Measurements from ENCODE around the gene ZCCHC17. TPM values are rescaled to one million over a fixed set of nuclear protein-coding genes. Genes with fewer than 3 reads are reported as not detected.

The ZCCHC17 gene
- total RNA-seq, 1 experiment from 2014 or later, result 30.2 TPM

- Histone ChIP-seq H3K27ac (ENCODE audit: low read length) (no peak overlapping the region), H3K9me2 (replicated peaks; ENCODE audit: low read length) (no peaks in the 10 kb centered on the region), H2AFZ (ENCODE audit: low read length) (no peak overlapping the region), H3F3A (ENCODE audit: low read length, unreplicated experiment) (no peaks in the 10 kb centered on the region), H3K36me3 (ENCODE audit: low read depth, low read length) (peaks cover 27% of the 10 kb centered on the region), H3K4me1 (ENCODE audit: insufficient read depth, low read length) (peaks cover 9% of the 10 kb centered on the region; the same call in 1 of the 2 replicates), H3K79me2 (ENCODE audit: low read length) (peaks cover 17% of the 10 kb centered on the region), H3K27me3 (ENCODE audit: low read length) (no peaks in the 10 kb centered on the region), H3K4me3 (ENCODE audit: low read length) (no peak overlapping the region), H3K4me2 (ENCODE audit: low read length) (no peak overlapping the region), H3K9me3 (ENCODE audit: low read length) (no peaks in the 10 kb centered on the region), H3K9ac (ENCODE audit: low read length) (no peak overlapping the region), H4K20me1 (ENCODE audit: low read length) (no peaks in the 10 kb centered on the region)
- BruUV-seq (replicated peaks), result no TSS peak
- ChIA-PET POLR2A (ENCODE audit: unreplicated experiment) (no interaction called here), CTCF (no interaction called here)
- TF ChIP-seq EZH2 (IDR thresholded peaks at IDR 0.05; ENCODE audit: low read length, unreplicated experiment) (no peak), EZH2phosphoT487 (IDR thresholded peaks at IDR 0.05; ENCODE audit: borderline replicate concordance, low read length) (no peak)
- TF ChIP-seq, protein P1, sequence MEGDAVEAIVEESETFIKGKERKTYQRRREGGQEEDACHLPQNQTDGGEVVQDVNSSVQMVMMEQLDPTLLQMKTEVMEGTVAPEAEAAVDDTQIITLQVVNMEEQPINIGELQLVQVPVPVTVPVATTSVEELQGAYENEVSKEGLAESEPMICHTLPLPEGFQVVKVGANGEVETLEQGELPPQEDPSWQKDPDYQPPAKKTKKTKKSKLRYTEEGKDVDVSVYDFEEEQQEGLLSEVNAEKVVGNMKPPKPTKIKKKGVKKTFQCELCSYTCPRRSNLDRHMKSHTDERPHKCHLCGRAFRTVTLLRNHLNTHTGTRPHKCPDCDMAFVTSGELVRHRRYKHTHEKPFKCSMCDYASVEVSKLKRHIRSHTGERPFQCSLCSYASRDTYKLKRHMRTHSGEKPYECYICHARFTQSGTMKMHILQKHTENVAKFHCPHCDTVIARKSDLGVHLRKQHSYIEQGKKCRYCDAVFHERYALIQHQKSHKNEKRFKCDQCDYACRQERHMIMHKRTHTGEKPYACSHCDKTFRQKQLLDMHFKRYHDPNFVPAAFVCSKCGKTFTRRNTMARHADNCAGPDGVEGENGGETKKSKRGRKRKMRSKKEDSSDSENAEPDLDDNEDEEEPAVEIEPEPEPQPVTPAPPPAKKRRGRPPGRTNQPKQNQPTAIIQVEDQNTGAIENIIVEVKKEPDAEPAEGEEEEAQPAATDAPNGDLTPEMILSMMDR (conservative IDR thresholded peaks at IDR 0.05; ENCODE audit: low read depth, low read length), result no peak
- no peak for DNase-seq
- ATAC-seq, result no peak
- intact Hi-C loops (cut with micrococcal nuclease), result no loop called here
These were observed 13.4 kb downstream of the ZCCHC17 start for GRCh38 chr1:31310198-31310597.

- no peaks in the 10 kb centered on the region for H3K79me2 ChIP-seq (ENCODE audit: low read length)
- ChIA-PET POLR2A (ENCODE audit: unreplicated experiment) (no interaction called here), CTCF (no interaction called here)
- H3K9me2 ChIP-seq (replicated peaks; ENCODE audit: low read length), result no peaks in the 10 kb centered on the region
- no peak overlapping the region for H3K4me3 ChIP-seq (ENCODE audit: low read length)
- H3K4me1 ChIP-seq (ENCODE audit: insufficient read depth, low read length), result no peaks in the 10 kb centered on the region
- H3K27me3 ChIP-seq (ENCODE audit: low read length), result no peaks in the 10 kb centered on the region
- no peaks in the 10 kb centered on the region for H3K9me3 ChIP-seq (ENCODE audit: low read length)
- H3K9ac ChIP-seq (ENCODE audit: low read length), result no peak overlapping the region
- ATAC-seq (no peak), DNase-seq (no peak)
- no peak overlapping the region for H2AFZ ChIP-seq (ENCODE audit: low read length)
- H3F3A ChIP-seq (ENCODE audit: low read length, unreplicated experiment), result no peaks in the 10 kb centered on the region
- H3K36me3 ChIP-seq (ENCODE audit: low read depth, low read length), result peaks cover 48% of the 10 kb centered on the region
- H3K4me2 ChIP-seq (ENCODE audit: low read length), result no peak overlapping the region
- TF ChIP-seq EZH2 (IDR thresholded peaks at IDR 0.05; ENCODE audit: low read length, unreplicated experiment) (no peak), EZH2phosphoT487 (IDR thresholded peaks at IDR 0.05; ENCODE audit: borderline replicate concordance, low read length) (no peak)
- TF ChIP-seq, protein P1 (conservative IDR thresholded peaks at IDR 0.05; ENCODE audit: low read depth, low read length), result no peak
- H4K20me1 ChIP-seq (ENCODE audit: low read length), result no peaks in the 10 kb centered on the region
- intact Hi-C loops (cut with micrococcal nuclease), result no loop called here
- H3K27ac ChIP-seq (ENCODE audit: low read length), result no peak overlapping the region
- no TSS peak for BruUV-seq (replicated peaks)
These were observed 19.1 kb downstream of the ZCCHC17 start for GRCh38 chr1:31315902-31316301.

GRCh38 chr1:31318146-31318545 lies 21.3 kb downstream of the ZCCHC17 start:
- Histone ChIP-seq H3K27me3 (ENCODE audit: low read length) (no peaks in the 10 kb centered on the region), H3K9me3 (ENCODE audit: low read length) (no peaks in the 10 kb centered on the region), H3K4me3 (ENCODE audit: low read length) (no peak overlapping the region), H3F3A (ENCODE audit: low read length, unreplicated experiment) (no peaks in the 10 kb centered on the region), H3K36me3 (ENCODE audit: low read depth, low read length) (peaks cover 36% of the 10 kb centered on the region), H3K27ac (ENCODE audit: low read length) (no peak overlapping the region), H3K9ac (ENCODE audit: low read length) (no peak overlapping the region), H2AFZ (ENCODE audit: low read length) (no peak overlapping the region), H3K4me1 (ENCODE audit: insufficient read depth, low read length) (no peaks in the 10 kb centered on the region), H3K4me2 (ENCODE audit: low read length) (no peak overlapping the region), H4K20me1 (ENCODE audit: low read length) (no peaks in the 10 kb centered on the region), H3K9me2 (replicated peaks; ENCODE audit: low read length) (no peaks in the 10 kb centered on the region), H3K79me2 (ENCODE audit: low read length) (no peaks in the 10 kb centered on the region)
- TF ChIP-seq, protein P1 (conservative IDR thresholded peaks at IDR 0.05; ENCODE audit: low read depth, low read length), result no peak
- TF ChIP-seq EZH2phosphoT487 (IDR thresholded peaks at IDR 0.05; ENCODE audit: borderline replicate concordance, low read length) (no peak), EZH2 (IDR thresholded peaks at IDR 0.05; ENCODE audit: low read length, unreplicated experiment) (no peak)
- no peak for ATAC-seq
- no peak for DNase-seq
- ChIA-PET CTCF (no interaction called here), POLR2A (ENCODE audit: unreplicated experiment) (no interaction called here)
- intact Hi-C loops (cut with micrococcal nuclease), result no loop called here
- BruUV-seq (replicated peaks), result no TSS peak

Data from PC-3 (cell line).